H1 (cell line): Measurements from ENCODE around the gene LRRC25. TPM values are rescaled to one million over a fixed set of nuclear protein-coding genes. Genes with fewer than 3 reads are reported as not detected.

Source experiments
- CTCF ChIA-PET: fragments of 300-600 bp; sonication (Branson Sonifier 250); formaldehyde crosslinking; loops from one replicate; lab custom pipeline; 2021; ENCODE audit not compliant: partially characterized antibody; lab: Charles Lee
- POLR2A ChIA-PET: fragments of 300-600 bp; sonication (Branson Sonifier 250); formaldehyde crosslinking; loops from one replicate; lab custom pipeline; 2021; ENCODE audit warnings: inconsistent platforms; ENCODE audit not compliant: partially characterized antibody; lab: Charles Lee
- DNase-seq, 2 experiments: peaks; one replicate each; pipeline versions ENCODE4 v3.0.0 to v3.0.0-alpha.2; 2010 to 2022; ENCODE audit warnings: low spot score in 2 of 2, low read depth in 1 of 2, mixed read lengths in 1 of 2
- FAIRE-seq: peaks from 2 replicates; lab custom pipeline; 2011; peaks lifted over from hg19 to GRCh38; lab: Jason Lieb, UNC
- H2AFZ ChIP-seq: 2 replicates; pipeline ENCODE4 v1.8.1; 2012; ENCODE audit warnings: low read length, inconsistent platforms
- H2AK5ac ChIP-seq: 2 replicates; pipeline ENCODE4 v1.6.1; 2013; ENCODE audit warnings: low read depth, low read length
- H2BK120ac ChIP-seq: replicated peaks from 2 replicates; pipeline ENCODE3; 2013; ENCODE audit warnings: low read depth, low read length, inconsistent platforms
- H2BK12ac ChIP-seq: 2 replicates; pipeline ENCODE4 v1.6.1; 2013; ENCODE audit warnings: low read depth, low read length
- H2BK15ac ChIP-seq: 2 replicates; pipeline ENCODE4 v1.6.1; 2013; ENCODE audit warnings: low read length
- H2BK20ac ChIP-seq: 2 replicates; pipeline ENCODE4 v1.6.1; 2013; ENCODE audit warnings: low read length
- H2BK5ac ChIP-seq: 2 replicates; pipeline ENCODE4 v1.6.1; 2013; ENCODE audit warnings: low read depth, low read length
- H3K14ac ChIP-seq: 2 replicates; pipeline ENCODE4 v1.6.1; 2013; ENCODE audit warnings: inconsistent platforms; ENCODE audit not compliant: insufficient read length
- H3K18ac ChIP-seq: 2 replicates; pipeline ENCODE4 v1.6.1; 2013; ENCODE audit warnings: low read length; ENCODE audit errors: extremely low read depth
- H3K23ac ChIP-seq: 2 replicates; pipeline ENCODE4 v1.6.1; 2013; ENCODE audit warnings: inconsistent platforms; ENCODE audit not compliant: insufficient read length
- H3K23me2 ChIP-seq: 2 replicates; pipeline ENCODE4 v1.6.1; 2013; ENCODE audit warnings: low read depth, low read length
- H3K27ac ChIP-seq: 2 replicates; pipeline ENCODE4 v1.6.1; 2011; ENCODE audit warnings: low read depth, low read length, inconsistent platforms
- H3K27me3 ChIP-seq, 4 experiments: replicated peaks in 1 of 4; 1 replicate in 1 of 4; 2 replicates in 3 of 4; pipeline versions ENCODE4 v1.6.1 to v1.8.1; 2011 to 2013; ENCODE audit warnings: low read length in 3 of 4, mild to moderate bottlenecking in 3 of 4, inconsistent platforms in 2 of 4, mixed read lengths in 2 of 4, moderate library complexity in 1 of 4; ENCODE audit not compliant: control insufficient read depth in 3 of 4, insufficient read depth in 3 of 4; ENCODE audit errors: extremely low read depth in 1 of 4
- H3K36me3 ChIP-seq, 4 experiments: 2 replicates each; pipeline versions ENCODE4 v1.6.1 to v1.8.1; 2011 to 2013; ENCODE audit warnings: mild to moderate bottlenecking in 4 of 4, low read length in 3 of 4, moderate library complexity in 2 of 4, control low read depth in 1 of 4, inconsistent platforms in 1 of 4; ENCODE audit not compliant: insufficient read depth in 4 of 4, control insufficient read depth in 2 of 4
- H3K4ac ChIP-seq: replicated peaks from 2 replicates; pipeline ENCODE3; 2013; ENCODE audit warnings: low read length, low read depth, mixed read lengths, inconsistent platforms; ENCODE audit not compliant: insufficient read length
- H3K4me1 ChIP-seq, 4 experiments: replicated peaks in 1 of 4; 1 replicate in 1 of 4; 2 replicates in 3 of 4; pipeline versions ENCODE4 v1.6.1 to v1.8.1; 2011 to 2013; ENCODE audit warnings: low read length in 3 of 4, inconsistent platforms in 2 of 4, mixed read lengths in 1 of 4; ENCODE audit not compliant: insufficient read depth in 4 of 4, control insufficient read depth in 3 of 4
- H3K4me2 ChIP-seq, 2 experiments: 2 replicates each; pipeline versions ENCODE4 v1.6.1 to v1.8.1; 2011 to 2013; ENCODE audit warnings: low read depth in 2 of 2, low read length in 2 of 2, control low read depth in 1 of 2, inconsistent platforms in 1 of 2, mild to moderate bottlenecking in 1 of 2; ENCODE audit not compliant: insufficient read depth in 1 of 2
- H3K4me3 ChIP-seq, 4 experiments: fragments of 200-600, 300-600 bp in 1 of 4; sonication (generic), shearing (Covaris generic), sonication (Bioruptor Twin) in 1 of 4; 2 replicates each; pipeline versions ENCODE4 v1.5.1 to v1.8.1; 2011 to 2016; ENCODE audit warnings: low read length in 4 of 4, low read depth in 3 of 4, control low read depth in 2 of 4, inconsistent platforms in 2 of 4, mild to moderate bottlenecking in 2 of 4, mixed read lengths in 1 of 4, moderate library complexity in 1 of 4; ENCODE audit not compliant: insufficient read depth in 2 of 4; ENCODE audit errors: extremely low read depth in 1 of 4
- H3K56ac ChIP-seq: replicated peaks from 2 replicates; pipeline ENCODE3; 2013; ENCODE audit warnings: low read depth, mild to moderate bottlenecking, mixed read lengths, low read length, inconsistent platforms; ENCODE audit not compliant: insufficient read length
- H3K79me1 ChIP-seq: 2 replicates; pipeline ENCODE4 v1.6.1; 2013; ENCODE audit warnings: low read depth, low read length, control low read depth
- H3K79me2 ChIP-seq, 2 experiments: 2 replicates each; pipeline versions ENCODE4 v1.6.1 to v1.8.1; 2012 to 2013; ENCODE audit warnings: low read length in 2 of 2, mild to moderate bottlenecking in 2 of 2, inconsistent platforms in 1 of 2; ENCODE audit not compliant: insufficient read depth in 2 of 2, control insufficient read depth in 1 of 2
- H3K9ac ChIP-seq, 4 experiments: replicated peaks in 1 of 4; 1 replicate in 1 of 4; 2 replicates in 3 of 4; pipeline versions ENCODE4 v1.6.1 to v1.8.1; 2011 to 2013; ENCODE audit warnings: low read depth in 3 of 4, low read length in 3 of 4, control low read depth in 2 of 4, mild to moderate bottlenecking in 2 of 4, moderate library complexity in 2 of 4, inconsistent platforms in 1 of 4; ENCODE audit errors: extremely low read depth in 1 of 4
- H3K9me3 ChIP-seq, 2 experiments: 2 replicates each; pipeline versions ENCODE4 v1.6.1 to v1.8.1; 2012 to 2013; ENCODE audit warnings: mild to moderate bottlenecking in 2 of 2, moderate library complexity in 2 of 2, control low read depth in 1 of 2, inconsistent platforms in 1 of 2, low read depth in 1 of 2, low read length in 1 of 2, mixed read lengths in 1 of 2; ENCODE audit not compliant: insufficient read depth in 2 of 2
- H4K20me1 ChIP-seq, 2 experiments: replicated peaks in 1 of 2; 2 replicates each; pipeline versions ENCODE3 to v1.8.1; 2011 to 2013; ENCODE audit warnings: inconsistent platforms in 2 of 2, low read length in 2 of 2, mild to moderate bottlenecking in 1 of 2; ENCODE audit not compliant: insufficient read depth in 2 of 2, control insufficient read depth in 1 of 2
- H4K5ac ChIP-seq: 2 replicates; pipeline ENCODE4 v1.6.1; 2013; ENCODE audit warnings: low read length, low read depth, mixed read lengths, inconsistent platforms; ENCODE audit not compliant: insufficient read length
- H4K8ac ChIP-seq: 2 replicates; pipeline ENCODE4 v1.8.0; 2013; ENCODE audit warnings: mild to moderate bottlenecking, moderate library complexity, low read length, inconsistent platforms; ENCODE audit not compliant: insufficient read depth; ENCODE audit errors: extremely low read depth
- H4K91ac ChIP-seq: replicated peaks from 2 replicates; pipeline ENCODE3; 2013; ENCODE audit warnings: low read length, mixed read lengths, inconsistent platforms; ENCODE audit not compliant: insufficient read length
- CEBPB ChIP-seq: IDR thresholded peaks from 2 replicates; pipeline ENCODE4 v1.6.1; 2012; ENCODE audit warnings: low read depth, low read length
- KDM1A ChIP-seq: fragments of 200-600, 300-600 bp; sonication (generic); IDR thresholded peaks from 2 replicates; pipeline ENCODE4 v1.7.1; 2016; ENCODE audit warnings: mild to moderate bottlenecking, low read length, borderline replicate concordance
- POU5F1 ChIP-seq: IDR thresholded peaks from 2 replicates; pipeline ENCODE4 v1.6.1; 2011; ENCODE audit warnings: low read depth, mild to moderate bottlenecking, low read length, moderate library complexity
- SP4 ChIP-seq: IDR thresholded peaks from 2 replicates; pipeline ENCODE4 v1.6.1; 2012; ENCODE audit warnings: low read length, inconsistent platforms
- SRF ChIP-seq: IDR thresholded peaks from 2 replicates; pipeline ENCODE4 v1.6.1; 2011; ENCODE audit warnings: mild to moderate bottlenecking, low read depth, low read length, moderate library complexity
- TAF7 ChIP-seq: optimal IDR thresholded peaks from 2 replicates; pipeline ENCODE3; 2011; ENCODE audit warnings: low read depth, mild to moderate bottlenecking, inconsistent platforms, low read length, moderate library complexity, borderline replicate concordance
- TEAD4 ChIP-seq: IDR thresholded peaks from 2 replicates; pipeline ENCODE4 v1.6.1; 2012; ENCODE audit warnings: low read depth, low read length, inconsistent platforms, mixed read lengths
- WGBS, 2 experiments: shearing (Covaris generic) in 1 of 2; methylation state at CpG; one replicate each; pipeline versions ENCODE4 v1.1.6 to v1.1.7; 2013 to 2015; ENCODE audit warnings: low lambda C conversion rate in 2 of 2, mixed read lengths in 2 of 2, inconsistent platforms in 1 of 2, low coverage in 1 of 2, missing lambda C conversion rate in 1 of 2; ENCODE audit not compliant: insufficient replicate concordance in 2 of 2, insufficient coverage in 1 of 2, insufficient read length in 1 of 2; ENCODE audit errors: extremely low coverage in 1 of 2, missing lambda C conversion rate in 1 of 2; 5-methylcytosine and 5-hydroxymethylcytosine counted together
- polyA plus RNA-seq, 7 experiments: library from polyadenylated mRNA; depleted of rRNA in 3 of 7; stranded (reverse) in 5 of 7; unstranded in 2 of 7; fragments of >200 nt in 5 of 7; fragments of 200-250 nt in 2 of 7; gene quantifications; 1 replicate in 5 of 7; 2 replicates in 1 of 7; 4 replicates in 1 of 7; pipeline versions ENCODE4 v1.2.1 to v1.2.3, GENCODE V29; 2011 to 2013; ENCODE audit warnings: missing spikeins in 2 of 7, mixed read lengths in 2 of 7
- total RNA-seq: library from RNA; stranded (reverse); fragmentation: NEBNext Ultra II Directional; extraction: Animal tissue kit (Norgen Biotek cat#: 25700); gene quantifications from 2 replicates; pipeline ENCODE4 v1.2.1, GENCODE V29; 2021

LRRC25 gene
- total and polyA plus RNA-seq, 2 of the 8 experiments (the other 6 are each of a cell fraction or from before 2014, with no cell fraction given): 0.20 to 0.41 TPM

DNA sequence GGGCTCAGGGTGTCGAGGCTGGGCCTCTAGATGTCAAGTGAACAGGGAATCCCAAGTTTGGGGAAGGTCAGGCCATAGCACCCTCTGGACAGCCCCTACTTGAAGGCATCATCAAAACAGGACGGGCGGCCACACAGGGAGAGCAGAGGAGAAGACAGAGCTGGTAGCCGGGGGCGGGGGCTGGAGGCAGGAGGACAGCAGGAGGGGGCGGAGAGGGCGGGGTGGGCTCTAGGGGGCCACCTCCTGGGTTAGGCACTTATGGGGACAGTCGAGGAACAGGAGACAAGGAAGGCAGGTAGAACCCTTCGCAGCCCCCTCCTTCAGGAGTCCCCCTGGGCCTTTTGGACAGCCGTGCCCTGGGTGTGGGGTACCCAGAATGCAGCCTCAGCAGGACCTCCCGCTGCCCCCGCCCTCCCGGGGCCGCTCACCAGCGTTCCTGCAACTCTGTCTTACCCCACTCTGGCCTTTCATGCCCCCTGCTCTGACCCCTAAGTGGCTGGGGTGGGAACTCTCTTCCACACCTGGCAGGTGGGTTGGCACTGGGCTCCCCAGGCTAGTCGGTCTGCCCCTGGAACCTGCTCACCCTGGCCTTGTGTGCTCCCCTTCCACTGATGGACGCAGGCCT, 27.6 kb upstream of the LRRC25 start:
- H3K56ac ChIP-seq: no peak overlapping the region
- TF ChIP-seq TAF7 (no peak), TEAD4 (no peak), POU5F1 (no peak), SP4 (no peak), CEBPB (no peak), KDM1A (no peak), SRF (no peak)
- H3K9ac ChIP-seq: no peak overlapping the region
- H3K4me1 ChIP-seq: peaks cover 0 to 33% (median 21%) of the 10 kb centered on the region in 4 experiments; a peak in 6 of 7 replicates
- DNase-seq (no peak), FAIRE-seq (no peak)
- H2AFZ ChIP-seq: no peak overlapping the region
- H3K4me2 ChIP-seq: no peak overlapping the region
- H3K4me3 ChIP-seq: no peak overlapping the region
- no peak overlapping the region for H3K4ac ChIP-seq
- peaks cover 0 to 4% of the 10 kb centered on the region in 2 experiments; a peak in 1 of 4 replicates for H3K79me2 ChIP-seq
- peaks cover 3% of the 10 kb centered on the region; the same call in 1 of the 2 replicates for H3K79me1 ChIP-seq
- WGBS, 2 experiments: 78% methylated on average over 7 of the region's 17 CpGs; no CpG with 5 or more reads in 1 of the 2 experiments
- no peak overlapping the region for H2AK5ac ChIP-seq
- H2BK120ac ChIP-seq: no peak overlapping the region
- H4K20me1 ChIP-seq: peaks cover 4 to 17% of the 10 kb centered on the region in 2 experiments
- no peaks in the 10 kb centered on the region for H3K36me3 ChIP-seq
- H4K5ac ChIP-seq: no peak overlapping the region
- H2BK20ac ChIP-seq: no peak overlapping the region
- no peak overlapping the region; the same call in 1 of the 2 replicates for H4K8ac ChIP-seq
- no peaks in the 10 kb centered on the region for H3K9me3 ChIP-seq
- H3K18ac ChIP-seq: no peak overlapping the region; the same call in 1 of the 2 replicates
- no peak overlapping the region for H2BK5ac ChIP-seq
- H3K27ac ChIP-seq: no peak overlapping the region
- CTCF ChIA-PET: interaction anchor here (1.0 to 1.6 kb wide), 7 partner anchors 14 to 154 kb away, joined by 3 to 7 read pairs (median 4); no protein-coding TSS in a partner anchor
- peaks cover 0 to 8% (median 4%) of the 10 kb centered on the region in 4 experiments; a peak in 5 of 7 replicates for H3K27me3 ChIP-seq
- POLR2A ChIA-PET: interaction anchor here (1.1 to 3.8 kb wide), 4 partner anchors 8 to 14 kb away, joined by 4 to 27 read pairs (median 5); partner anchors contain the start of gene ISYNA1
- no peak overlapping the region for H3K23ac ChIP-seq
- H4K91ac ChIP-seq: peak overlapping the region; percentile 53
- peak overlapping the region; percentile 87; the same call in 1 of the 2 replicates for H2BK12ac ChIP-seq
- peaks cover 8% of the 10 kb centered on the region; the same call in 1 of the 2 replicates for H3K23me2 ChIP-seq
- H3K14ac ChIP-seq: no peak overlapping the region
- no peak overlapping the region; the same call in 1 of the 2 replicates for H2BK15ac ChIP-seq
